GM18907 (cell line): ENCODE results near the gene MANEA.
"Not testable (repeated sequence)": the region's sequence is repeated elsewhere in the genome, so short reads cannot be mapped to it uniquely, and the experiment has no call there.

ENCODE experiments used
- ATAC-seq: cut with Tn5 transposase; IDR thresholded peaks from one replicate; pipeline ENCODE4 v1.9.1; 2021; ENCODE audit warnings: mild to moderate bottlenecking, moderate library complexity; ENCODE audit not compliant: unreplicated experiment

Gene MANEA

GRCh38 chr6:95584226-95584625 is 6.9 kb downstream of the MANEA start:
- ATAC-seq, result not testable (repeated sequence)

GRCh38 chr6:95587989-95588388 is 10.7 kb downstream of the MANEA start:
- peak; percentile 59 for ATAC-seq

- no peak for ATAC-seq
These were observed 11.7 kb downstream of the MANEA start for GRCh38 chr6:95589067-95589466.

GRCh38 chr6:95589826-95590570 is 12.7 kb downstream of the MANEA start:
- ATAC-seq, result no peak

GRCh38 chr6:95593025-95593424 is 15.7 kb downstream of the MANEA start:
- no peak for ATAC-seq

GRCh38 chr6:95596021-95596420 is 18.7 kb downstream of the MANEA start:
- no peak for ATAC-seq

GRCh38 chr6:95599706-95600105 is 22.4 kb downstream of the MANEA start:
- ATAC-seq, result no peak

GRCh38 chr6:95601133-95601532 is 23.8 kb downstream of the MANEA start:
- ATAC-seq, result no peak

- no peak for ATAC-seq
These were observed 36.8 kb downstream of the MANEA start for GRCh38 chr6:95614094-95614493.

- no peak for ATAC-seq
These were observed 52.2 kb downstream of the MANEA start for GRCh38 chr6:95629551-95629950.

- ATAC-seq, result no peak
These were observed 59.5 kb downstream of the MANEA start for GRCh38 chr6:95636552-95637431.

- no peak for ATAC-seq
These were observed 71.3 kb downstream of the MANEA start for GRCh38 chr6:95648636-95649035.

- ATAC-seq, result no peak
These were observed 72.1 kb downstream of the MANEA start for GRCh38 chr6:95649451-95649850.

GRCh38 chr6:95654176-95654575 is 76.8 kb downstream of the MANEA start:
- ATAC-seq, result no peak

- no peak for ATAC-seq
These were observed 81.6 kb downstream of the MANEA start for GRCh38 chr6:95658886-95659285.
